ENCODE data around the gene OSBPL2. TPM values are rescaled to one million over a fixed set of nuclear protein-coding genes. Genes with fewer than 3 reads are reported as not detected.

Gene OSBPL2
- total RNA-seq, 1 donor from 2014 or later = 49.8 TPM

- FAIRE-seq (no peak), DNase-seq (ENCODE audit: low read depth) (no peak)
- H3K36me3 ChIP-seq (ENCODE audit: control insufficient read depth, insufficient read depth, low read length) = peaks cover 80% of the 10 kb centered on the region
- H3K4me3 ChIP-seq (ENCODE audit: low read depth, low read length) = no peak overlapping the region
- H3K27me3 ChIP-seq (ENCODE audit: control insufficient read depth, insufficient read depth, low read length) = no peaks in the 10 kb centered on the region
- no peak for TF ChIP-seq CTCF (IDR thresholded peaks at IDR 0.05; ENCODE audit: insufficient read depth, low read length, severe bottlenecking)
Observed at GRCh38 chr20:62313021-62313420, 74.7 kb downstream of the OSBPL2 start.

GRCh38 chr20:62313460-62314338 is 75.4 kb downstream of the OSBPL2 start:
- no peak for FAIRE-seq
- Histone ChIP-seq H3K27me3 (ENCODE audit: control insufficient read depth, insufficient read depth, low read length) (no peaks in the 10 kb centered on the region), H3K4me3 (ENCODE audit: low read depth, low read length) (no peak overlapping the region), H3K36me3 (ENCODE audit: control insufficient read depth, insufficient read depth, low read length) (peaks cover 73% of the 10 kb centered on the region)
- no peak for DNase-seq (ENCODE audit: low read depth)
- no peak for TF ChIP-seq CTCF (IDR thresholded peaks at IDR 0.05; ENCODE audit: insufficient read depth, low read length, severe bottlenecking)

- no peak for FAIRE-seq
- no peak for TF ChIP-seq CTCF (IDR thresholded peaks at IDR 0.05; ENCODE audit: insufficient read depth, low read length, severe bottlenecking)
- no peak for DNase-seq (ENCODE audit: low read depth)
- Histone ChIP-seq H3K4me3 (ENCODE audit: low read depth, low read length) (no peak overlapping the region), H3K27me3 (ENCODE audit: control insufficient read depth, insufficient read depth, low read length) (no peaks in the 10 kb centered on the region), H3K36me3 (ENCODE audit: control insufficient read depth, insufficient read depth, low read length) (peaks cover 73% of the 10 kb centered on the region)
Observed at GRCh38 chr20:62314339-62314638, 76.0 kb downstream of the OSBPL2 start.

GRCh38 chr20:62314711-62315302 is 76.5 kb downstream of the OSBPL2 start:
- Histone ChIP-seq H3K4me3 (ENCODE audit: low read depth, low read length) (no peak overlapping the region), H3K36me3 (ENCODE audit: control insufficient read depth, insufficient read depth, low read length) (peaks cover 72% of the 10 kb centered on the region)
- FAIRE-seq = no peak

GRCh38 chr20:62315773-62316172 is 77.5 kb downstream of the OSBPL2 start:
- peaks cover 67% of the 10 kb centered on the region for H3K36me3 ChIP-seq (ENCODE audit: control insufficient read depth, insufficient read depth, low read length)
- no peak overlapping the region for H3K4me3 ChIP-seq (ENCODE audit: low read depth, low read length)
- FAIRE-seq (no peak), DNase-seq (ENCODE audit: low read depth) (no peak)
- no peaks in the 10 kb centered on the region for H3K27me3 ChIP-seq (ENCODE audit: control insufficient read depth, insufficient read depth, low read length)
- no peak for TF ChIP-seq CTCF (IDR thresholded peaks at IDR 0.05; ENCODE audit: insufficient read depth, low read length, severe bottlenecking)

More at GRCh38 chr20:62314711-62315302, 76.5 kb downstream of the OSBPL2 start:
- no peaks in the 10 kb centered on the region for H3K27me3 ChIP-seq (ENCODE audit: control insufficient read depth, insufficient read depth, low read length)
- DNase-seq (ENCODE audit: low read depth) = no peak
- TF ChIP-seq CTCF (IDR thresholded peaks at IDR 0.05; ENCODE audit: insufficient read depth, low read length, severe bottlenecking) = no peak

Data from bronchial epithelial cell (primary cell).